Inflammatory macrophage treated with lipopolysaccharide for 4 hours (primary cell): ENCODE data around the gene FLG2.
"Not testable (repeated sequence)": the region's sequence is repeated elsewhere in the genome, so short reads cannot be mapped to it uniquely, and the experiment has no call there.

ENCODE experiments used
- DNase-seq: peaks from one replicate; pipeline ENCODE4 v3.0.0-alpha.2; 2020

FLG2 gene

GRCh38 chr1:152309955-152310354 lies 49.9 kb downstream of the FLG2 start:
- no peak for DNase-seq

- DNase-seq: not testable (repeated sequence)
These were observed 50.4 kb downstream of the FLG2 start for GRCh38 chr1:152309320-152309901.

- DNase-seq: not testable (repeated sequence)
These were observed 51.0 kb downstream of the FLG2 start for GRCh38 chr1:152308758-152309157.

GRCh38 chr1:152307970-152308369 lies 51.8 kb downstream of the FLG2 start:
- not testable (repeated sequence) for DNase-seq

GRCh38 chr1:152306123-152306522 lies 53.7 kb downstream of the FLG2 start:
- DNase-seq: not testable (repeated sequence)

- not testable (repeated sequence) for DNase-seq
These were observed 55.0 kb downstream of the FLG2 start for GRCh38 chr1:152304773-152305172.

- DNase-seq: not testable (repeated sequence)
These were observed 56.5 kb downstream of the FLG2 start for GRCh38 chr1:152303139-152303872.
